Gastrocnemius medialis (tissue), 4 donors: ENCODE data around the gene PLEKHA3. TPM values are rescaled to one million over a fixed set of nuclear protein-coding genes. Genes with fewer than 3 reads are reported as not detected.

ENCODE experiments used
- ATAC-seq, 2 donors: fragments of 150-250 bp; one replicate each; pipeline ENCODE4 v1.9.1; 2016
- DNase-seq, 2 donors: peaks; one replicate each; pipeline ENCODE4 v3.0.0-alpha.2; 2019
- H3K27ac ChIP-seq, 4 donors: fragments of 200-600 bp; sonication (generic); 1 replicate in 1 of 4; 2 replicates in 3 of 4; pipeline ENCODE4 v1.5.1; 2016 to 2018; ENCODE audit warnings: mild to moderate bottlenecking in 2 of 4, moderate library complexity in 1 of 4
- H3K27me3 ChIP-seq, 3 donors: fragments of 200-600 bp; sonication (generic) in 2 of 3; 1 replicate in 1 of 3; 2 replicates in 2 of 3; pipeline versions ENCODE4 v1.5.1 to v1.6.0; 2016 to 2019; ENCODE audit warnings: mild to moderate bottlenecking in 1 of 3, moderate library complexity in 1 of 3
- H3K36me3 ChIP-seq, 2 donors: fragments of 200-600 bp; sonication (generic) in 1 of 2; one replicate each; pipeline ENCODE4 v1.5.1; 2017 to 2018
- H3K4me1 ChIP-seq, 2 donors: fragments of 200-600 bp; sonication (generic) in 1 of 2; one replicate each; pipeline ENCODE4 v1.5.1; 2016 to 2017; ENCODE audit warnings: mild to moderate bottlenecking in 2 of 2
- H3K4me3 ChIP-seq, 4 donors: fragments of 200-600 bp; sonication (generic) in 3 of 4; 1 replicate in 1 of 4; 2 replicates in 3 of 4; pipeline ENCODE4 v1.5.1; 2016 to 2019; ENCODE audit warnings: mild to moderate bottlenecking in 2 of 4
- H3K9me3 ChIP-seq, 3 donors: fragments of 200-600 bp; sonication (generic) in 2 of 3; 1 replicate in 1 of 3; 2 replicates in 2 of 3; pipeline ENCODE4 v1.5.1; 2016 to 2019
- CTCF ChIP-seq, 5 experiments: fragments of 450-650 bp in 3 of 5; fragments of 200-600 bp in 2 of 5; sonication (generic) in 2 of 5; IDR thresholded peaks in 4 of 5; conservative IDR thresholded peaks in 1 of 5; 1 replicate in 4 of 5; 2 replicates in 1 of 5; pipeline ENCODE4 v1.5.1; 2016 to 2019; ENCODE audit warnings: antibody characterized with exemption in 5 of 5, mild to moderate bottlenecking in 3 of 5, moderate library complexity in 3 of 5
- POLR2A ChIP-seq, 2 donors: fragments of 450-650 bp; IDR thresholded peaks; one replicate each; pipeline ENCODE4 v1.6.1; 2017; ENCODE audit warnings: antibody characterized with exemption in 2 of 2, mild to moderate bottlenecking in 2 of 2, moderate library complexity in 2 of 2
- in situ Hi-C, 4 donors: fragments of 200-750 bp; cut with MboI; loops; one replicate each; pipeline versions ENCODE4 v1.15.0 to v1.8.0; 2017; ENCODE audit warnings: low sequenced_read_pairs in 4 of 4
- intact Hi-C: fragments of 100-400 bp; cut with DNase I; formaldehyde crosslinking; loops from one replicate; pipeline ENCODE4 v1.15.1; 2023; ENCODE audit warnings: low total_unique reads
- total RNA-seq, 4 donors: library from RNA; depleted of rRNA; stranded (reverse); fragments of >200 nt; gene quantifications; one replicate each; pipeline versions ENCODE4 v1.1.0 to v1.2.3, GENCODE V29; 2016

PLEKHA3 gene
- total RNA-seq, 4 donors from 2014 or later, result 7.1 to 20.5 (median 11.6) TPM

GRCh38 chr2:178506524-178506923 lies 26.3 kb downstream of the PLEKHA3 start:
- no peak for DNase-seq
- H3K4me1 ChIP-seq, result peaks cover 0 to 4% of the 10 kb centered on the region in 2 donors
- intact Hi-C loops (no loop called here), in situ Hi-C loops (no loop called here)
- no peak overlapping the region for H3K4me3 ChIP-seq
- peaks cover 0 to 39% of the 10 kb centered on the region in 2 donors for H3K36me3 ChIP-seq
- H3K9me3 ChIP-seq, result no peaks in the 10 kb centered on the region
- peak in 1 of 2 donors; percentile 13 for ATAC-seq
- no peaks in the 10 kb centered on the region for H3K27me3 ChIP-seq
- TF ChIP-seq CTCF (IDR thresholded peaks at IDR 0.05 in 4 of 5, conservative IDR thresholded peaks at IDR 0.05 in 1 of 5), result no peak
- TF ChIP-seq POLR2A (IDR thresholded peaks at IDR 0.05), result no peak
- no peak overlapping the region for H3K27ac ChIP-seq

- no peaks in the 10 kb centered on the region for H3K9me3 ChIP-seq
- H3K27me3 ChIP-seq, result no peaks in the 10 kb centered on the region
- in situ Hi-C loops (no loop called here), intact Hi-C loops (no loop called here)
- H3K36me3 ChIP-seq, result peaks cover 0 to 34% of the 10 kb centered on the region in 2 donors
- ATAC-seq, result no peak
- DNase-seq, result no peak
- TF ChIP-seq CTCF (IDR thresholded peaks at IDR 0.05 in 4 of 5, conservative IDR thresholded peaks at IDR 0.05 in 1 of 5) (no peak), POLR2A (IDR thresholded peaks at IDR 0.05) (no peak)
- H3K4me3 ChIP-seq, result no peak overlapping the region
- no peak overlapping the region for H3K27ac ChIP-seq
- H3K4me1 ChIP-seq, result peaks cover 0 to 4% of the 10 kb centered on the region in 2 donors
Measured at GRCh38 chr2:178506949-178507348, 26.7 kb downstream of the PLEKHA3 start.

- TF ChIP-seq POLR2A (IDR thresholded peaks at IDR 0.05) (no peak), CTCF (IDR thresholded peaks at IDR 0.05 in 4 of 5, conservative IDR thresholded peaks at IDR 0.05 in 1 of 5) (no peak)
- ATAC-seq (no peak), DNase-seq (no peak)
- Histone ChIP-seq H3K27me3 (no peaks in the 10 kb centered on the region), H3K9me3 (no peaks in the 10 kb centered on the region), H3K4me1 (peaks cover 0 to 4% of the 10 kb centered on the region in 2 donors), H3K4me3 (no peak overlapping the region), H3K27ac (no peak overlapping the region), H3K36me3 (peaks cover 0 to 17% of the 10 kb centered on the region in 2 donors)
- intact Hi-C loops, result no loop called here
- in situ Hi-C loops, result no loop called here
Measured at GRCh38 chr2:178508646-178509045, 28.4 kb downstream of the PLEKHA3 start.

- in situ Hi-C loops (no loop called here), intact Hi-C loops (no loop called here)
- TF ChIP-seq CTCF (IDR thresholded peaks at IDR 0.05 in 4 of 5, conservative IDR thresholded peaks at IDR 0.05 in 1 of 5) (no peak), POLR2A (IDR thresholded peaks at IDR 0.05) (no peak)
- no peaks in the 10 kb centered on the region for H3K9me3 ChIP-seq
- peaks cover 0 to 4% of the 10 kb centered on the region in 2 donors for H3K4me1 ChIP-seq
- ATAC-seq (no peak), DNase-seq (no peak)
- peaks cover 0 to under 1% of the 10 kb centered on the region in 2 donors for H3K36me3 ChIP-seq
- H3K4me3 ChIP-seq, result no peak overlapping the region
- H3K27me3 ChIP-seq, result no peaks in the 10 kb centered on the region
- H3K27ac ChIP-seq, result no peak overlapping the region
Measured at GRCh38 chr2:178510384-178510783, 30.1 kb downstream of the PLEKHA3 start.

GRCh38 chr2:178512484-178512883 lies 32.2 kb downstream of the PLEKHA3 start:
- Histone ChIP-seq H3K27me3 (no peaks in the 10 kb centered on the region), H3K27ac (no peak overlapping the region), H3K36me3 (peaks cover 0 to 2% of the 10 kb centered on the region in 2 donors), H3K4me3 (no peak overlapping the region), H3K4me1 (no peaks in the 10 kb centered on the region), H3K9me3 (no peaks in the 10 kb centered on the region)
- intact Hi-C loops (no loop called here), in situ Hi-C loops (no loop called here)
- TF ChIP-seq POLR2A (IDR thresholded peaks at IDR 0.05), result no peak
- no peak for TF ChIP-seq CTCF (IDR thresholded peaks at IDR 0.05 in 4 of 5, conservative IDR thresholded peaks at IDR 0.05 in 1 of 5)
- ATAC-seq (no peak), DNase-seq (no peak)
